Measurements from ENCODE around the gene MAPK4.
A peak's percentile ranks its signal among the peaks of the same experiment; 100 is the strongest.
"Not testable (repeated sequence)": the region's sequence is repeated elsewhere in the genome, so short reads cannot be mapped to it uniquely, and the experiment has no call there.

The MAPK4 gene

GRCh38 chr18:50606609-50607008 lies 46.7 kb downstream of the MAPK4 start:
- peaks cover 7% of the 10 kb centered on the region for H3K79me2 ChIP-seq
- H3K9me3 ChIP-seq (ENCODE audit: control insufficient read depth, low read length): no peaks in the 10 kb centered on the region
- H3K4me2 ChIP-seq (ENCODE audit: low read length): no peak overlapping the region
- H3K27me3 ChIP-seq (ENCODE audit: control insufficient read depth, insufficient read depth, low read length): no peaks in the 10 kb centered on the region
- H2AFZ ChIP-seq: no peak overlapping the region
- H3K4me1 ChIP-seq: peaks cover 11% of the 10 kb centered on the region
- no peak overlapping the region for H3K27ac ChIP-seq
- H3K36me3 ChIP-seq (ENCODE audit: control insufficient read depth, insufficient read depth, low read length): no peaks in the 10 kb centered on the region
- no peak overlapping the region for H3K9ac ChIP-seq
- no peak overlapping the region for H3K4me3 ChIP-seq (ENCODE audit: low read depth, low read length)
- TF ChIP-seq CTCF (IDR thresholded peaks at IDR 0.05): no peak

GRCh38 chr18:50607378-50607926 lies 47.6 kb downstream of the MAPK4 start:
- no peaks in the 10 kb centered on the region for H3K27me3 ChIP-seq (ENCODE audit: control insufficient read depth, insufficient read depth, low read length)
- H3K79me2 ChIP-seq: peaks cover 3% of the 10 kb centered on the region
- no peak overlapping the region for H3K9ac ChIP-seq
- no peak overlapping the region for H2AFZ ChIP-seq
- H3K9me3 ChIP-seq (ENCODE audit: control insufficient read depth, low read length): no peaks in the 10 kb centered on the region
- H3K27ac ChIP-seq: no peak overlapping the region
- TF ChIP-seq CTCF (IDR thresholded peaks at IDR 0.05): no peak
- peaks cover 11% of the 10 kb centered on the region for H3K4me1 ChIP-seq
- H3K4me3 ChIP-seq (ENCODE audit: low read depth, low read length): no peak overlapping the region
- H3K36me3 ChIP-seq (ENCODE audit: control insufficient read depth, insufficient read depth, low read length): no peaks in the 10 kb centered on the region
- H3K4me2 ChIP-seq (ENCODE audit: low read length): no peak overlapping the region

- not testable (repeated sequence) for H3K36me3 ChIP-seq (ENCODE audit: control insufficient read depth, insufficient read depth, low read length); H3K4me3 ChIP-seq (ENCODE audit: low read depth, low read length); H3K9ac ChIP-seq; H3K27ac ChIP-seq; H2AFZ ChIP-seq; H3K79me2 ChIP-seq; H3K4me2 ChIP-seq (ENCODE audit: low read length); H3K9me3 ChIP-seq (ENCODE audit: control insufficient read depth, low read length); H3K27me3 ChIP-seq (ENCODE audit: control insufficient read depth, insufficient read depth, low read length)
- H3K4me1 ChIP-seq: peaks cover 11% of the 10 kb centered on the region
Measured at GRCh38 chr18:50609171-50609570, 49.3 kb downstream of the MAPK4 start.

- no peak overlapping the region for H2AFZ ChIP-seq
- H3K79me2 ChIP-seq: peaks cover 3% of the 10 kb centered on the region
- H3K9me3 ChIP-seq (ENCODE audit: control insufficient read depth, low read length): no peaks in the 10 kb centered on the region
- no peak overlapping the region for H3K9ac ChIP-seq
- H3K4me1 ChIP-seq: peaks cover 11% of the 10 kb centered on the region
- no peaks in the 10 kb centered on the region for H3K36me3 ChIP-seq (ENCODE audit: control insufficient read depth, insufficient read depth, low read length)
- no peak overlapping the region for H3K4me2 ChIP-seq (ENCODE audit: low read length)
- no peak overlapping the region for H3K4me3 ChIP-seq (ENCODE audit: low read depth, low read length)
- no peaks in the 10 kb centered on the region for H3K27me3 ChIP-seq (ENCODE audit: control insufficient read depth, insufficient read depth, low read length)
- peak overlapping the region; percentile 80 for H3K27ac ChIP-seq
- TF ChIP-seq CTCF (IDR thresholded peaks at IDR 0.05): no peak
Measured at GRCh38 chr18:50610349-50610748, 50.5 kb downstream of the MAPK4 start.

- Histone ChIP-seq H3K27me3 (ENCODE audit: control insufficient read depth, insufficient read depth, low read length) (no peaks in the 10 kb centered on the region), H3K79me2 (peaks cover 3% of the 10 kb centered on the region), H3K4me2 (ENCODE audit: low read length) (no peak overlapping the region), H3K36me3 (ENCODE audit: control insufficient read depth, insufficient read depth, low read length) (no peaks in the 10 kb centered on the region), H3K4me3 (ENCODE audit: low read depth, low read length) (no peak overlapping the region), H3K4me1 (peaks cover 8% of the 10 kb centered on the region), H3K9me3 (ENCODE audit: control insufficient read depth, low read length) (no peaks in the 10 kb centered on the region), H3K27ac (peak overlapping the region; percentile 80), H2AFZ (peak overlapping the region; percentile 72), H3K9ac (no peak overlapping the region)
- no peak for TF ChIP-seq CTCF (IDR thresholded peaks at IDR 0.05)
Measured at GRCh38 chr18:50611529-50611941, 51.6 kb downstream of the MAPK4 start.
